Cardiac muscle cell (in vitro differentiated cells and primary cell): ENCODE data around the gene CHST8. TPM values are rescaled to one million over a fixed set of nuclear protein-coding genes. Genes with fewer than 3 reads are reported as not detected.

Experiments
- DNase-seq, 2 donors: peaks; one replicate each; pipeline versions ENCODE4 v3.0.0 to v3.0.0-alpha.2; 2010 to 2017; ENCODE audit warnings: low read depth in 1 of 2, low spot score in 1 of 2
- H3K27ac ChIP-seq: fragments of 200-600 bp; sonication (generic); 2 replicates; pipeline ENCODE4 v1.5.1; 2016
- H3K27me3 ChIP-seq: fragments of 200-600 bp; sonication (generic); 2 replicates; pipeline ENCODE4 v1.6.0; 2016; ENCODE audit warnings: control low read depth
- H3K36me3 ChIP-seq: fragments of 200-600 bp; sonication (generic); 2 replicates; pipeline ENCODE4 v1.5.1; 2016; ENCODE audit warnings: control low read depth
- H3K4me1 ChIP-seq: fragments of 200-600 bp; sonication (generic); 2 replicates; pipeline ENCODE4 v1.8.1; 2017; ENCODE audit warnings: low read depth, mild to moderate bottlenecking, mixed run types
- H3K4me3 ChIP-seq: fragments of 200-600 bp; sonication (generic); 2 replicates; pipeline ENCODE4 v1.5.1; 2016; ENCODE audit warnings: mild to moderate bottlenecking
- H3K9me3 ChIP-seq: fragments of 200-600 bp; sonication (generic); 2 replicates; pipeline ENCODE4 v1.5.1; 2017; ENCODE audit warnings: low read depth, mild to moderate bottlenecking, control low read depth
- CTCF ChIP-seq: IDR thresholded peaks from 2 replicates; pipeline ENCODE4 v1.5.1; 2012; ENCODE audit warnings: low read depth, mild to moderate bottlenecking, low read length
- polyA plus RNA-seq: library from polyadenylated mRNA; unstranded; fragments of >200 nt; fragmentation: Nextera tagmentation; extraction: Ambion mirVana; gene quantifications from 2 replicates; pipeline ENCODE4 v1.2.1, GENCODE V29; 2016
- total RNA-seq: library from RNA; depleted of rRNA; stranded (reverse); fragments of >200 nt; gene quantifications from 2 replicates; pipeline ENCODE4 v1.2.3, GENCODE V29; 2016

CHST8 gene
- total and polyA plus RNA-seq, 2 experiments from 2014 or later = 0.84 to 0.89 TPM

GRCh38 chr19:33646306-33646705, 24.6 kb downstream of the CHST8 start:
- H3K36me3 ChIP-seq = no peaks in the 10 kb centered on the region
- H3K4me3 ChIP-seq = no peak overlapping the region
- H3K27ac ChIP-seq = no peak overlapping the region
- no peak for DNase-seq
- TF ChIP-seq CTCF = no peak
- no peaks in the 10 kb centered on the region for H3K9me3 ChIP-seq
- H3K27me3 ChIP-seq = no peaks in the 10 kb centered on the region
- no peaks in the 10 kb centered on the region for H3K4me1 ChIP-seq

- TF ChIP-seq CTCF = no peak
- H3K27ac ChIP-seq = no peak overlapping the region
- no peaks in the 10 kb centered on the region for H3K9me3 ChIP-seq
Measured at GRCh38 chr19:33647146-33647545, 25.4 kb downstream of the CHST8 start.

GRCh38 chr19:33649627-33650305, 28.0 kb downstream of the CHST8 start:
- H3K4me1 ChIP-seq = no peaks in the 10 kb centered on the region
- H3K36me3 ChIP-seq = no peaks in the 10 kb centered on the region
- H3K9me3 ChIP-seq = no peaks in the 10 kb centered on the region
- TF ChIP-seq CTCF = no peak
- H3K27me3 ChIP-seq = no peaks in the 10 kb centered on the region
- no peak overlapping the region for H3K4me3 ChIP-seq
- no peak overlapping the region for H3K27ac ChIP-seq
- no peak for DNase-seq

More at GRCh38 chr19:33647146-33647545, 25.4 kb downstream of the CHST8 start:
- no peaks in the 10 kb centered on the region for H3K36me3 ChIP-seq
- no peak overlapping the region for H3K4me3 ChIP-seq
- no peaks in the 10 kb centered on the region for H3K27me3 ChIP-seq
- DNase-seq = no peak
- H3K4me1 ChIP-seq = no peaks in the 10 kb centered on the region

- H3K27me3 ChIP-seq = no peaks in the 10 kb centered on the region
- no peaks in the 10 kb centered on the region for H3K9me3 ChIP-seq
- no peak overlapping the region for H3K27ac ChIP-seq
- TF ChIP-seq CTCF = no peak
- no peak for DNase-seq
- no peaks in the 10 kb centered on the region for H3K4me1 ChIP-seq
- no peaks in the 10 kb centered on the region for H3K36me3 ChIP-seq
- H3K4me3 ChIP-seq = no peak overlapping the region
Measured at GRCh38 chr19:33653684-33654083, 31.9 kb downstream of the CHST8 start.

- H3K27me3 ChIP-seq = no peaks in the 10 kb centered on the region
- no peak overlapping the region for H3K4me3 ChIP-seq
- H3K27ac ChIP-seq = no peak overlapping the region
- no peak for DNase-seq
- no peak for TF ChIP-seq CTCF
- no peaks in the 10 kb centered on the region for H3K4me1 ChIP-seq
- no peaks in the 10 kb centered on the region for H3K36me3 ChIP-seq
- H3K9me3 ChIP-seq = no peaks in the 10 kb centered on the region
Measured at GRCh38 chr19:33654840-33655508, 33.2 kb downstream of the CHST8 start.
